Measurements from ENCODE around the gene PRPF6. TPM values are rescaled to one million over a fixed set of nuclear protein-coding genes. Genes with fewer than 3 reads are reported as not detected.

PRPF6 gene
- total and polyA plus RNA-seq, 2 of the 13 experiments (the other 11 are each of a cell fraction or from before 2014, with no cell fraction given) = 63.7 to 101 TPM

- TF ChIP-seq ZNF12 (CRISPR knock-in tag; IDR thresholded peaks at IDR 0.05) (no peak), ZNF329 (CRISPR knock-in tag; IDR thresholded peaks at IDR 0.05; ENCODE audit: low read depth) (no peak; the same call in 1 of the 2 replicates), HIC2 (CRISPR knock-in tag; IDR thresholded peaks at IDR 0.05; ENCODE audit: low read depth) (peak; percentile 49; the same call in 1 of the 2 replicates), GLI4 (CRISPR knock-in tag; IDR thresholded peaks at IDR 0.05; ENCODE audit: borderline replicate concordance) (no peak), ZNF550 (CRISPR knock-in tag; IDR thresholded peaks at IDR 0.05; ENCODE audit: borderline replicate concordance) (no peak; the same call in 1 of the 2 replicates), ZNF256 (CRISPR knock-in tag; conservative IDR thresholded peaks at IDR 0.05) (no peak), RNF219 (CRISPR knock-in tag; IDR thresholded peaks at IDR 0.05) (no peak), ZNF558 (CRISPR knock-in tag; IDR thresholded peaks at IDR 0.05; ENCODE audit: borderline replicate concordance) (no peak), THAP8 (CRISPR knock-in tag; IDR thresholded peaks at IDR 0.05; ENCODE audit: borderline replicate concordance) (no peak), ZNF747 (CRISPR knock-in tag; IDR thresholded peaks at IDR 0.05; ENCODE audit: borderline replicate concordance) (no peak), ZNF674 (CRISPR knock-in tag; IDR thresholded peaks at IDR 0.05; ENCODE audit: low read depth) (0 out of 2 replicates have a peak, but pooled peaks have one; percentile 3), SCMH1 (CRISPR knock-in tag; IDR thresholded peaks at IDR 0.05; ENCODE audit: borderline replicate concordance) (no peak), DMAP1 (CRISPR knock-in tag; IDR thresholded peaks at IDR 0.05) (no peak; the same call in 1 of the 2 replicates), ZNF121 (CRISPR knock-in tag; IDR thresholded peaks at IDR 0.05) (no peak), ZFAT (CRISPR knock-in tag; conservative IDR thresholded peaks at IDR 0.05) (0 out of 2 replicates have a peak, but pooled peaks have one; percentile 1), THAP9 (CRISPR knock-in tag; IDR thresholded peaks at IDR 0.05; ENCODE audit: borderline replicate concordance) (no peak), FOXO1 (CRISPR knock-in tag; IDR thresholded peaks at IDR 0.05) (no peak), E2F5 (CRISPR knock-in tag; conservative IDR thresholded peaks at IDR 0.05) (no peak), ZBTB26 (CRISPR knock-in tag; IDR thresholded peaks at IDR 0.05; ENCODE audit: borderline replicate concordance) (0 out of 2 replicates have a peak, but pooled peaks have one; percentile 68)
Measured at GRCh38 chr20:64063389-64064144, 82.6 kb downstream of the PRPF6 start (continued).

Data from HepG2 (cell line).